GM18519 (cell line): Measurements from ENCODE around the gene MORN1.
"Not testable (repeated sequence)": the region's sequence is repeated elsewhere in the genome, so short reads cannot be mapped to it uniquely, and the experiment has no call there.

Experiments used
- ATAC-seq: cut with Tn5 transposase; IDR thresholded peaks from one replicate; pipeline ENCODE4 v1.9.1; 2021; ENCODE audit warnings: mild to moderate bottlenecking, moderate library complexity; ENCODE audit not compliant: unreplicated experiment, low FRiP score

MORN1 gene

GRCh38 chr1:2391041-2391930, at the start of gene MORN1, which contains the start of gene RER1:
MORN1 (minus strand) TSS chr1:2391554; CDS start chr1:2391533, 21 bp downstream.
RER1 (plus strand) TSS chr1:2391841; CDS start chr1:2395791, 3,950 bp downstream.
- ATAC-seq: peak; percentile 77

DNA sequence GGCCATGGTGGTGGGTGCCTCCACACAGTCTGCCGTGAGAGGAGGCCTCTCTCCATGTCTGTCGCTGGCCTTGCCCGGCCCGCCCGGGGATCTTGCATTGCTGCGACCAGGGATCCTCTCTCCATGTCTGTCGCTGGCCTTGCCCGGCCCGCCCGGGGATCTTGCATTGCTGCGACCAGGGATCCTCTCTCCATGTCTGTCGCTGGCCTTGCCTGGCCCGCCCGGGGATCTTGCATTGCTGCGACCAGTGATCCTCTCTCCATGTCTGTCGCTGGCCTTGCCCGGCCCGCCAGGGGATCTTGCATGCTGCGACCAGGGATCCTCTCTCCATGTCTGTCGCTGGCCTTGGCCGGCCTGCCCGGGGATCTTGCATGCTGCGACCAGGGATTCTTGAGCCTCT, 49.0 kb upstream of the MORN1 start:
- ATAC-seq: not testable (repeated sequence)

- ATAC-seq: no peak
These were observed 48.0 kb upstream of the MORN1 start for GRCh38 chr1:2439369-2439768.

DNA sequence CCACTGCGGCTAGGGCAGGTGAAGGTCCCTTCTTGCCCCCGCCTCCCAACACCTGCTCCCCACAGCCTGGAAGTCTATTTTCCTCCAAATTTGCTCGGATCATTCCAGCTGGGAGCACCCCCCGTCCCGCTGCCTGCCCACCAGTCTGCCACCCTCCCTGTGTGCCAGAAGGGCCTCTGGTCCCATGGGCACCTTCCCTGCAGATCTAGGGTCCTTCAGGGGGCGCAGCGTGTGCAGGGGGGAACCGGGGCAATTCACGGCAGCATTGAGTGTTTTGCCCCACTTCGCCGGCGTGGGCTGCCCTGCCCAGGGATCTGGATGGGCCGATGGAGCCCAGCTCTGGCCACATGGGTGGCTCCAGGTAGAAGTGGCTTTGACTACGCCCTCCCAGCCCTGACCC, 47.3 kb upstream of the MORN1 start:
- no peak for ATAC-seq

- no peak for ATAC-seq
These were observed 46.7 kb upstream of the MORN1 start for GRCh38 chr1:2438038-2438437.

GRCh38 chr1:2437617-2438016, 46.3 kb upstream of the MORN1 start:
- no peak for ATAC-seq

- no peak for ATAC-seq
These were observed 45.5 kb upstream of the MORN1 start for GRCh38 chr1:2436876-2437275.

DNA sequence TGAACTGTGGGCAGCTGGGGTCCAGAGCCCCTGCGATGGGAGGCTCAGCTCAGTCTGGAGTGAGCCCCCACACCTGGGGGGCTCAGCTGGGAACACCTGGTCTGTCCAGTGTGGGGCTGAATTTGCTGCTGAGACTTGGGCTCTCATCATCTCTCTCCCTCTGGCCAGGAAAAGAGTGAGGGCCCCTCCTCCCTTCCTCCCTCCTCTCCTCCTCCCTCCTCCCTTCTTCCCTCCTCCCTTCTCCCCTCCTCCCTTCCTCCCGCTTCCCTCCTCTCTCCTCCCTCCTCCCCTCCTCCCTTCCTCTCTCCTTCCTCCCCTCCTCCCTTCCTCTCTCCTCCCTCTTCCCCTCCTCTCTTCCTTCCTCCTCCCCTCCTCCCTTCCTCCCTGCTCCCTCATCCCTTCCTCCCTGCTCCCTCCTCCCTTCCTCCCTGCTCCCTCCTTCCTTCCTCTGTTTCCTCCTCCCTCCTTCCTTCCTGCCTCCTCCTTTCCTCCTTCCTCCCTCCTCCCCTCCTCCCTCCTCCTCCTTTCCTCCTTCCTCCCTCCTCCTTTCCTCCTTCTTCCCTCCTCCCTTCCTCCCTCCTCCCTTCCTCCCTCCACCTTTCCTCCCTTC, 44.5 kb upstream of the MORN1 start:
- no peak for ATAC-seq

DNA sequence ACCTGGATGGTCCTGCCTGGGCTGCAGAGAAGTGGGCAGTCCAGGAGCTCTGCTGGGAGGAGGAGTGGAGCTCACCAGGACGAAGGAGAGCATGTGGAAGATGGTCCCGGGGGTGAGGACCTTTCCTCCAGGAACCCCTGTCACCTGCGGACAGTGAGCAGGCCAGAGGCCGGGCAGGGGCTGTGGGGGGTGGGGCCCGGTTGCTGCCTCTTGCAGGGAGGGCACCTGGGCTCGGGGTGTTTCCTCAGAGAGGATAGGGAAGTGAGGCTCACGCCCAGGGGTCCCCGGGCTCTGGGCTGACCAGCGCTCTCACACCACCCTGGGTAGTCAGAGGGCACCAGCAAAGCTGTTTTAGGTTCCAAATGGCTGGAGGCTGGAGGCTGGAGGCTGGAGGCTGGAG, 43.7 kb upstream of the MORN1 start:
- ATAC-seq: no peak

DNA sequence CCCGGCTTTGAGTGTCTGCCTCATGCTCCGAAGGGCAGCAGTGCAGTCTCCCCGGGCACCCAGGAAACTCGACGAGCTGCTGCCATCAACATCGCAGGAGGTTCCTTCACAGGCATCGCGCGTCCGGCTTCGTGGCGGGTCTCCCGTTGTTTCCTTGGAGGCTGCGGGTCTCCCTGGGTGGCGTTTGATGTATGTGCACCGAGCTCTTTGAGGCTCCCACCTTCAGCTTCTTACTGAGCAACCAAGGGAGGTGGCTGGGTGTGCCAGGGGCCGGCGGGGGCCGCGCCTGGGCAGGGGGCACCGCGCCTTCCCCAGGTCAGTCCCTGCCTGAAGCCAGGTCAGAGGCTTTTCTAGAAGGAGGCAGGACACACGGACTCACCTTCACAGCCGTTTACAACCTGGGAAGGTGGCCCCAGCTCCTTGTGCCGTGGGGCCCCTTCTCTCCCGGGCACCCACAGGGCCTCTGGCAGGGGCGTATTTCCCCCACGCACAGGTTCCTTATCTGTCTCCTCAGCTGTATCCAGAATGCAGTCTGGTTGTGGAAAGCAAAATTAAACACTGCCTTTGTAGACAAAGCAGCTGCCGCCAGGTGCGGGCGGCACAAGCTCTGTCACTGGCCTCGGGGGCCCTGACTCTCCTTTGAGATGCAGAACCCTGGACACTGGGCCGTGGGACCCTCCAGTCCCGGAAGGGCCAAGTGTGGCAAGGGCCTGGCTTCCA, 42.7 kb upstream of the MORN1 start:
- no peak for ATAC-seq

DNA sequence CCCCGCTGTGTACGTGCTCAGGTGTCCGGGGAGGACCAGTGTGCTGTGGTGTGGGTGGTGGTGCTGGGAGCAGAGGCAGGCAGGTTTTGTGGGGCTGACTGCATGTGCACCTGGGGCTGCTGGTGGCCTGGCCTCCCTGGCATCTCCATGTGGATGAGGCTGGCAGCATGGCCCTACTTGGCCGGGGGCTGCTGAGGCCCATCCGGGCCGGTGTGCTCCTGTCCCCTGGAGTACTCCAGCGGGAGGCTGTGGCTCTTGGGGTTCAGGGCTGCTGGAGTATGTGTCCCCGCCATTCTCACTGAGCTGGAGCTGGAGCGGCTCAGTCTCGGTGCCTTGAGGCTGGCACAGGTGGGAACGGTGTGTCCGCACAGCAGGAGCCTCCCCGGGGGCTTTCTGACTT, 41.8 kb upstream of the MORN1 start:
- ATAC-seq: no peak

DNA sequence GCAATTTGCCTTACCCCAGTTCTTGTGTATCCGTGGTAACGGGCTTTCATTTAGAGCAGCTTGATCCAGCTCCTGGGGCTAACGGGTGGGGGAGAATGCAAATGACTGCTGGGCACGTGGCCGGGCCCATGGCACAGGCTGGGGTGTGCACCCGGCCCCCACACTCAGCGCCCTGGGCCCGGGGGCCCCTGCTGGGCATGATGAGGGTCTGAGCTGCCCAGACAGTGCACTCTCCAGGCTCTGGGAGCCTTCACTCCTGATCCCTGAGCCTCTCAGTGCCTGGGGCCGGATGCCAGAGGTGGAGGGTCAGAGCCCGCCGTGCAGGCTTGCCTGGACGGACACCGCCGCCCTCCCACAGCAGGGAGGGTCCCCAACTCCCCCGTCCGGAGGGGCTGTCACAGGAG, 41.1 kb upstream of the MORN1 start:
- ATAC-seq: no peak

DNA sequence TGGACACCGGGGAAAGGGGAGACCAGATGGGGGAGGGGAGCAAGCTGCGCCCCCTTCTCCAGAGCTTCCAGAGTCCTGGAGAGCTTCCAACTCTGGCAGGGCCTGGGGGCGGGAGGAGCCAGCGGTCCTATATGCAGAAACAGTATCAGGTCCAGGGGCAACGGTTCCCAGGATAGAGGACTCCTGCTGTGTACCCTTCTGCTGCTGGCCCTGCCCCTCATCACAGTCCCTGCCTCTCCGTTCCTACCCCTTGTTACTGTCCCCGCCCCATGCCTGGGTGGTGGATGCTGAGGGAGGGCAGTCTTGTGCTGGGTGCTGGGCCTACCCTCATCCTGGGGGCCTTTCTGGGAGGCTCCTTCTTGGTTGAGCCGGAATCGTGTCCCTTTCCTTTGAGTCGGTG, 40.2 kb upstream of the MORN1 start:
- no peak for ATAC-seq

DNA sequence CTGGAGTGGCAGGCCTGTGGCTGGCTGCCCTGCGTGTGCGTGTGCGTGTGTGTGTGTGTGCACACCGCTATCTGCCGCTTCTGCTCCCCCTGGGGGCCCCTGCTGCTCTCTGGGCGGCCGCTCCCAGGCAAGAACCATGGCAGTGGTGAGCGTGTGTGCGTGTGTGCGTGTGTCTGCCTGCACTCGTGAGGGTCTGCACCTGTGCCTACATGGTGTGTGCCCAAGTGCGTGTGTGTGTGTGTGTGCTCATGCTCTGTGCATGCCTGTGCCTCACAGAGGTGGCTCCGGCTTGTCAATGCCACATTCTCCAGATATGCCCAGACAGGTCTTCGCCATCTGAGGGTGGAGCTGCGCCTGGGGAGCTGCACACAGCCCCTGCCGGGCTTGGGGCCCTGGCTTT, 39.7 kb upstream of the MORN1 start:
- ATAC-seq: no peak

DNA sequence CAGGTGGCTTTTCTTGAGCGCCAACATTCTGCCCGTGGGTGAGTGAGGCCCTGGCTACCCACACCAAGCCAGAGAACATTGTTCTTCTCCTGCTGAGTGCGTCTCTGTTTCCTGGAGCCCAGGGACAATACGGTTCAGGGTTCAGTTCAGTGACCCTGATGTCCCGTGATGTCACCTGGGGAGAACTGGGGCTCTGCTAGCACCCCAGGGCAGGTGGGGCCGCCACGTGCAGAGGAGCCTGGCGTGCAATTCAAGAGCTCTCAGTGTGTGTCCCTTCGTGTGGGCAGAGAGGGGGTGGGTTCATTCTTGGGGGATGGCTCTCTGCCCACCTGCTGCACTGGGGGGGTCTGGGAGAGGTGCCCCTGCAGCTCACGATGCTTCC, 39.2 kb upstream of the MORN1 start:
- ATAC-seq: no peak

- ATAC-seq: no peak
These were observed 38.6 kb upstream of the MORN1 start for GRCh38 chr1:2429780-2430591.

DNA sequence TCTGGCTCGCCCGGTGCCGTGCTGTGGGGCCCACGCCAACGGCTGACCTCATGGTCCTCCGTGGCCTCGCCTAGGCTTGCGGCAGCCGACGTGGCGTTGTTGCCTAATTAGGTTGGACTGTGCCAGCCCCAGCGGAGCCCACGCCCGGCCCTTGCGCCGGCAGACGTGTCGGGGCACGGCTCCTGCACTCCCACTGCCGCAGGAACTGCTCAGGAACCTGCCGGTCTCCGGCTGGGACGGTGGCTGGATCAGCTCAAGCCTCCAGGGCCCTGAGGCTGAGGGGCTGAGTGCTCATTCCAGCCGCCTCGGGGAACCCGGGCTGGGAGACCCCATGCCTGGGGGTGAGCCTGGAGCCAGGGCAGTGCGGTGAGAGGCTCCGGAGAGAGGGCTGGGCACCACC, 37.1 kb upstream of the MORN1 start:
- no peak for ATAC-seq

DNA sequence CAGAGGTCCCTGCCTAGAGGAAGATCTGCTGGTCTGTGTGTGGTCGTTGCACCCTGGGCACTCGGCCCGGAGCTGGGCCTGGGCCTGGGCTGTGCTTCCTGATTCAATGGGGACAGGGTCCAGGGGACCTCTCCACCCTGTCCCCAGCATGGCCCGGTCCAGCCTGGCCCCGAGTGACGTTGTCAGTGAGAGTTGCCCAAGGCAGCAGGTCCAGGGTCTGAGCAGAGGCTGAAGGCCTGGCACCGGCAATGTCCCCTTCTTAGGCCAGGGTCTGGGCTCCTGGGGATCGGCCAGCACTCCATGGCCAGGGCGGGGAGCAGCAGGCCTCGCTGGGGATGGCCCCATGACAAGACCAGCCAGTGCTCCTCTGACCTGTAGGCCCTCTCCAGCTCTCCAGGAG, 36.6 kb upstream of the MORN1 start:
- ATAC-seq: no peak

DNA sequence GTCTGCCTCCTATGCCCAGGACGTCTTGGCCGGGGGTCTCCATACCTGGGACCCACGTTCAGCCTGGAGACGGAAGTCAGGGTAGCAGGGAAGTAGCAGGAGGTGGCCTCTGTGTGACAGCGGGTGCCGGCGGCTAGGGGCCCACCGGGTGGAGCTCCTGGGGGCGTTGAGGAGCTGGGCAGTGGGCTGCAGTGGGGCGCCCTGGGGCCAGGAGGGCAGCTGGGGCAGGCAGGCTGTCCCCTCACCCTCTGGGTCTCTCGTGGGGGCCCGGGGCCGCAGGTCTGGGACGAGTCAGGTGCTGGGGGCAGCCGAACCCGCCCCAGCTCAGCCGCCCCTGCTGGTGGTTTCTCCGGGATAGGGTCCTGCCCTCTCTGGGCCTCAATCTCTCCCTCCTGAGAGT, 35.7 kb upstream of the MORN1 start:
- ATAC-seq: no peak

DNA sequence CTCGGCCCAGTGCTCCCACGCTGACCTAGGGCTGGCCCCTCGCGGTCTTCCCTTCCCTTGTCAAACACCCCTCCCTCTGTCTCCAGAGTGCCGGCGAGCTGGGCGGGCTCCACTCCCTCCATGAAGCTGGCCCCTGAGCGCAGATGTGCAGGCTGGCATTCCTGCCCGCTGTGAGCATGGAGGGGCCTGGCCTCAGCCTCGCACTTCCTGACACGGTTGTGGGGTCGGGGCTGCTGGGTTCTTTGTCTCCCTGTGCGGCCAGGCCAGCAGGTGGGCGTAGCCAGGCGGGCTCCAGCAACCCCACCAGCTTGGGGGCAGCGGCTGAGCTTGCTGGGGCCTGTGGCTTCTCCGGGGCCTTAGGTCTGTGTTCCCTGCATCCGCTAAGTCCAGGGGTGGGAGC, 35.2 kb upstream of the MORN1 start:
- ATAC-seq: no peak

GRCh38 chr1:2425892-2426291, 34.5 kb upstream of the MORN1 start:
- ATAC-seq: no peak
